H1 (cell line): ENCODE results near the gene DIPK1A. TPM values are rescaled to one million over a fixed set of nuclear protein-coding genes. Genes with fewer than 3 reads are reported as not detected.

Source experiments
- BACH1 ChIP-seq: IDR thresholded peaks from 2 replicates; pipeline ENCODE4 v1.6.1; 2012; ENCODE audit warnings: low read length, improper control_type of control experiment
- CEBPB ChIP-seq: IDR thresholded peaks from 2 replicates; pipeline ENCODE4 v1.6.1; 2012; ENCODE audit warnings: low read depth, low read length
- CHD2 ChIP-seq: IDR thresholded peaks from 2 replicates; pipeline ENCODE4 v1.6.1; 2012; ENCODE audit warnings: low read length, improper control_type of control experiment
- GABPA ChIP-seq: IDR thresholded peaks from 2 replicates; pipeline ENCODE4 v1.6.1; 2011; ENCODE audit warnings: mild to moderate bottlenecking, low read length, moderate library complexity, borderline replicate concordance; ENCODE audit not compliant: insufficient read depth
- KDM4A ChIP-seq: IDR thresholded peaks from one replicate; pipeline ENCODE4 v1.7.1; 2012; ENCODE audit warnings: low read depth, mild to moderate bottlenecking, moderate library complexity, low read length, inconsistent platforms; ENCODE audit not compliant: severe bottlenecking
- MAFK ChIP-seq: IDR thresholded peaks from 2 replicates; pipeline ENCODE4 v1.6.1; 2012; ENCODE audit warnings: low read depth, mild to moderate bottlenecking, improper control_type of control experiment, low read length
- PHF8 ChIP-seq: fragments of 200-600 bp; sonication (generic); conservative IDR thresholded peaks from 2 replicates; pipeline ENCODE4 v1.7.1; 2012; ENCODE audit warnings: low read depth, mild to moderate bottlenecking, inconsistent platforms, low read length, moderate library complexity
- POU5F1 ChIP-seq: IDR thresholded peaks from 2 replicates; pipeline ENCODE4 v1.6.1; 2011; ENCODE audit warnings: low read depth, mild to moderate bottlenecking, low read length, moderate library complexity
- SP1 ChIP-seq: IDR thresholded peaks from 2 replicates; pipeline ENCODE4 v1.6.1; 2011; ENCODE audit warnings: low read depth, low read length
- SUZ12 ChIP-seq: fragments of 200-600 bp; sonication (generic); IDR thresholded peaks from 2 replicates; pipeline ENCODE4 v1.6.1; 2012; ENCODE audit warnings: mild to moderate bottlenecking, inconsistent platforms, low read length, moderate library complexity, mixed read lengths
- polyA plus RNA-seq, 7 experiments: library from polyadenylated mRNA; depleted of rRNA in 3 of 7; stranded (reverse) in 5 of 7; unstranded in 2 of 7; fragments of >200 nt in 5 of 7; fragments of 200-250 nt in 2 of 7; gene quantifications; 1 replicate in 5 of 7; 2 replicates in 1 of 7; 4 replicates in 1 of 7; pipeline versions ENCODE4 v1.2.1 to v1.2.3, GENCODE V29; 2011 to 2013; ENCODE audit warnings: missing spikeins in 2 of 7, mixed read lengths in 2 of 7
- total RNA-seq: library from RNA; stranded (reverse); fragmentation: NEBNext Ultra II Directional; extraction: Animal tissue kit (Norgen Biotek cat#: 25700); gene quantifications from 2 replicates; pipeline ENCODE4 v1.2.1, GENCODE V29; 2021
- TF ChIP-seq, protein P1 (sequence below): fragments of 300-600 bp; sonication (generic); IDR thresholded peaks from 2 replicates; pipeline ENCODE4 v1.7.1; 2012; ENCODE audit warnings: low read length, moderate library complexity, mild to moderate bottlenecking, inconsistent platforms; ENCODE audit not compliant: insufficient replicate concordance
- TF ChIP-seq, protein P2 (sequence below): IDR thresholded peaks from 2 replicates; pipeline ENCODE4 v1.6.1; 2011; ENCODE audit warnings: low read length, improper control_type of control experiment

Gene DIPK1A
- total and polyA plus RNA-seq, 2 of the 8 experiments (the other 6 are each of a cell fraction or from before 2014, with no cell fraction given) = 2.5 to 5.0 TPM

DNA sequence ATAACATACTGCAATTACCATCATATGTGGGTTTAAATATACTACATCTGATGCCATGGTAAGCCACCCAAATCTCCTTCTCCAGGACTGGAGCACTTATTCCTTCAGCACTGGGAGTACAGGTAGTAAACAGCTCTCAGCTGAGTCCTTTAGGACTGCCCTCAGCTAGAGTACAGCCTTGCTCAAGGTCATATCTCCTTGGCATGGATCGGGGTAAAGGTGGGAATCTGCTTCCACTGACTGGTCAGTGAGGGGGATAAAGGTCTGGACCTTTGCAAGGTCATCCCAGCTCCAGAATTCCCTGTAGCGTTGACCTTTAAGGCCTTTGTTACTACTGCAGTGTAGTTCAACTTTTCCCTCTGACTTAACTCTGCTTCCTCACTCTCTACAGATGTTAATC, 90.7 kb downstream of the DIPK1A start (continued):
- TF ChIP-seq, protein P1, sequence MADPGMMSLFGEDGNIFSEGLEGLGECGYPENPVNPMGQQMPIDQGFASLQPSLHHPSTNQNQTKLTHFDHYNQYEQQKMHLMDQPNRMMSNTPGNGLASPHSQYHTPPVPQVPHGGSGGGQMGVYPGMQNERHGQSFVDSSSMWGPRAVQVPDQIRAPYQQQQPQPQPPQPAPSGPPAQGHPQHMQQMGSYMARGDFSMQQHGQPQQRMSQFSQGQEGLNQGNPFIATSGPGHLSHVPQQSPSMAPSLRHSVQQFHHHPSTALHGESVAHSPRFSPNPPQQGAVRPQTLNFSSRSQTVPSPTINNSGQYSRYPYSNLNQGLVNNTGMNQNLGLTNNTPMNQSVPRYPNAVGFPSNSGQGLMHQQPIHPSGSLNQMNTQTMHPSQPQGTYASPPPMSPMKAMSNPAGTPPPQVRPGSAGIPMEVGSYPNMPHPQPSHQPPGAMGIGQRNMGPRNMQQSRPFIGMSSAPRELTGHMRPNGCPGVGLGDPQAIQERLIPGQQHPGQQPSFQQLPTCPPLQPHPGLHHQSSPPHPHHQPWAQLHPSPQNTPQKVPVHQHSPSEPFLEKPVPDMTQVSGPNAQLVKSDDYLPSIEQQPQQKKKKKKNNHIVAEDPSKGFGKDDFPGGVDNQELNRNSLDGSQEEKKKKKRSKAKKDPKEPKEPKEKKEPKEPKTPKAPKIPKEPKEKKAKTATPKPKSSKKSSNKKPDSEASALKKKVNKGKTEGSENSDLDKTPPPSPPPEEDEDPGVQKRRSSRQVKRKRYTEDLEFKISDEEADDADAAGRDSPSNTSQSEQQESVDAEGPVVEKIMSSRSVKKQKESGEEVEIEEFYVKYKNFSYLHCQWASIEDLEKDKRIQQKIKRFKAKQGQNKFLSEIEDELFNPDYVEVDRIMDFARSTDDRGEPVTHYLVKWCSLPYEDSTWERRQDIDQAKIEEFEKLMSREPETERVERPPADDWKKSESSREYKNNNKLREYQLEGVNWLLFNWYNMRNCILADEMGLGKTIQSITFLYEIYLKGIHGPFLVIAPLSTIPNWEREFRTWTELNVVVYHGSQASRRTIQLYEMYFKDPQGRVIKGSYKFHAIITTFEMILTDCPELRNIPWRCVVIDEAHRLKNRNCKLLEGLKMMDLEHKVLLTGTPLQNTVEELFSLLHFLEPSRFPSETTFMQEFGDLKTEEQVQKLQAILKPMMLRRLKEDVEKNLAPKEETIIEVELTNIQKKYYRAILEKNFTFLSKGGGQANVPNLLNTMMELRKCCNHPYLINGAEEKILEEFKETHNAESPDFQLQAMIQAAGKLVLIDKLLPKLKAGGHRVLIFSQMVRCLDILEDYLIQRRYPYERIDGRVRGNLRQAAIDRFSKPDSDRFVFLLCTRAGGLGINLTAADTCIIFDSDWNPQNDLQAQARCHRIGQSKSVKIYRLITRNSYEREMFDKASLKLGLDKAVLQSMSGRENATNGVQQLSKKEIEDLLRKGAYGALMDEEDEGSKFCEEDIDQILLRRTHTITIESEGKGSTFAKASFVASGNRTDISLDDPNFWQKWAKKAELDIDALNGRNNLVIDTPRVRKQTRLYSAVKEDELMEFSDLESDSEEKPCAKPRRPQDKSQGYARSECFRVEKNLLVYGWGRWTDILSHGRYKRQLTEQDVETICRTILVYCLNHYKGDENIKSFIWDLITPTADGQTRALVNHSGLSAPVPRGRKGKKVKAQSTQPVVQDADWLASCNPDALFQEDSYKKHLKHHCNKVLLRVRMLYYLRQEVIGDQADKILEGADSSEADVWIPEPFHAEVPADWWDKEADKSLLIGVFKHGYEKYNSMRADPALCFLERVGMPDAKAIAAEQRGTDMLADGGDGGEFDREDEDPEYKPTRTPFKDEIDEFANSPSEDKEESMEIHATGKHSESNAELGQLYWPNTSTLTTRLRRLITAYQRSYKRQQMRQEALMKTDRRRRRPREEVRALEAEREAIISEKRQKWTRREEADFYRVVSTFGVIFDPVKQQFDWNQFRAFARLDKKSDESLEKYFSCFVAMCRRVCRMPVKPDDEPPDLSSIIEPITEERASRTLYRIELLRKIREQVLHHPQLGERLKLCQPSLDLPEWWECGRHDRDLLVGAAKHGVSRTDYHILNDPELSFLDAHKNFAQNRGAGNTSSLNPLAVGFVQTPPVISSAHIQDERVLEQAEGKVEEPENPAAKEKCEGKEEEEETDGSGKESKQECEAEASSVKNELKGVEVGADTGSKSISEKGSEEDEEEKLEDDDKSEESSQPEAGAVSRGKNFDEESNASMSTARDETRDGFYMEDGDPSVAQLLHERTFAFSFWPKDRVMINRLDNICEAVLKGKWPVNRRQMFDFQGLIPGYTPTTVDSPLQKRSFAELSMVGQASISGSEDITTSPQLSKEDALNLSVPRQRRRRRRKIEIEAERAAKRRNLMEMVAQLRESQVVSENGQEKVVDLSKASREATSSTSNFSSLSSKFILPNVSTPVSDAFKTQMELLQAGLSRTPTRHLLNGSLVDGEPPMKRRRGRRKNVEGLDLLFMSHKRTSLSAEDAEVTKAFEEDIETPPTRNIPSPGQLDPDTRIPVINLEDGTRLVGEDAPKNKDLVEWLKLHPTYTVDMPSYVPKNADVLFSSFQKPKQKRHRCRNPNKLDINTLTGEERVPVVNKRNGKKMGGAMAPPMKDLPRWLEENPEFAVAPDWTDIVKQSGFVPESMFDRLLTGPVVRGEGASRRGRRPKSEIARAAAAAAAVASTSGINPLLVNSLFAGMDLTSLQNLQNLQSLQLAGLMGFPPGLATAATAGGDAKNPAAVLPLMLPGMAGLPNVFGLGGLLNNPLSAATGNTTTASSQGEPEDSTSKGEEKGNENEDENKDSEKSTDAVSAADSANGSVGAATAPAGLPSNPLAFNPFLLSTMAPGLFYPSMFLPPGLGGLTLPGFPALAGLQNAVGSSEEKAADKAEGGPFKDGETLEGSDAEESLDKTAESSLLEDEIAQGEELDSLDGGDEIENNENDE = no peak
- TF ChIP-seq, protein P2, sequence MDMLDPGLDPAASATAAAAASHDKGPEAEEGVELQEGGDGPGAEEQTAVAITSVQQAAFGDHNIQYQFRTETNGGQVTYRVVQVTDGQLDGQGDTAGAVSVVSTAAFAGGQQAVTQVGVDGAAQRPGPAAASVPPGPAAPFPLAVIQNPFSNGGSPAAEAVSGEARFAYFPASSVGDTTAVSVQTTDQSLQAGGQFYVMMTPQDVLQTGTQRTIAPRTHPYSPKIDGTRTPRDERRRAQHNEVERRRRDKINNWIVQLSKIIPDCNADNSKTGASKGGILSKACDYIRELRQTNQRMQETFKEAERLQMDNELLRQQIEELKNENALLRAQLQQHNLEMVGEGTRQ = no peak
- no peak for TF ChIP-seq PHF8
- no peak for TF ChIP-seq POU5F1
- TF ChIP-seq MAFK = no peak
- TF ChIP-seq CEBPB = no peak
- no peak for TF ChIP-seq GABPA
- TF ChIP-seq CHD2 = no peak
- TF ChIP-seq SP1 = no peak
- TF ChIP-seq BACH1 = no peak
- TF ChIP-seq KDM4A = no peak
- TF ChIP-seq SUZ12 = no peak
